Mesothelial cell of epicardium (in vitro differentiated cells): ENCODE data around the gene SYNCRIP. TPM values are rescaled to one million over a fixed set of nuclear protein-coding genes. Genes with fewer than 3 reads are reported as not detected.

ENCODE experiments used
- DNase-seq, 2 experiments: peaks; one replicate each; pipeline ENCODE4 v3.0.0; 2021; ENCODE audit warnings: low spot score in 2 of 2; ENCODE audit not compliant: unreplicated experiment in 2 of 2
- H3K27ac Mint-ChIP-seq: 2 replicates; pipeline ENCODE4 v1.8.0; 2021; ENCODE audit warnings: mixed read lengths
- H3K27me3 Mint-ChIP-seq: 2 replicates; pipeline ENCODE4 v1.8.0; 2021; ENCODE audit warnings: low read depth, mixed read lengths
- H3K36me3 Mint-ChIP-seq: 2 replicates; pipeline ENCODE4 v1.8.0; 2021; ENCODE audit warnings: mixed read lengths
- H3K4me1 Mint-ChIP-seq: 2 replicates; pipeline ENCODE4 v1.8.0; 2021; ENCODE audit warnings: mixed read lengths
- H3K4me3 Mint-ChIP-seq: 2 replicates; pipeline ENCODE4 v1.8.0; 2021; ENCODE audit warnings: mild to moderate bottlenecking, moderate library complexity, mixed read lengths
- H3K9me3 Mint-ChIP-seq: 2 replicates; pipeline ENCODE4 v1.8.0; 2021; ENCODE audit warnings: mixed read lengths
- total RNA-seq: library from RNA; stranded (reverse); gene quantifications from 3 replicates; pipeline ENCODE4 v1.2.1, GENCODE V29; 2021
- TF ChIP-seq, protein P1 (sequence below): fragments of 200-600 bp; sonication (generic); IDR thresholded peaks from one replicate; pipeline ENCODE4 v1.5.0; 2021; ENCODE audit warnings: antibody characterized with exemption; ENCODE audit not compliant: unreplicated experiment

SYNCRIP gene
- total RNA-seq, 1 donor from 2014 or later: 129 TPM

GRCh38 chr6:85602100-85602499, 40.6 kb downstream of the SYNCRIP start:
- Mint-ChIP-seq H3K9me3 (no peaks in the 10 kb centered on the region), H3K27ac (no peak overlapping the region), H3K36me3 (no peaks in the 10 kb centered on the region), H3K4me1 (peaks cover 4% of the 10 kb centered on the region), H3K27me3 (no peaks in the 10 kb centered on the region), H3K4me3 (no peak overlapping the region)
- TF ChIP-seq, protein P1, sequence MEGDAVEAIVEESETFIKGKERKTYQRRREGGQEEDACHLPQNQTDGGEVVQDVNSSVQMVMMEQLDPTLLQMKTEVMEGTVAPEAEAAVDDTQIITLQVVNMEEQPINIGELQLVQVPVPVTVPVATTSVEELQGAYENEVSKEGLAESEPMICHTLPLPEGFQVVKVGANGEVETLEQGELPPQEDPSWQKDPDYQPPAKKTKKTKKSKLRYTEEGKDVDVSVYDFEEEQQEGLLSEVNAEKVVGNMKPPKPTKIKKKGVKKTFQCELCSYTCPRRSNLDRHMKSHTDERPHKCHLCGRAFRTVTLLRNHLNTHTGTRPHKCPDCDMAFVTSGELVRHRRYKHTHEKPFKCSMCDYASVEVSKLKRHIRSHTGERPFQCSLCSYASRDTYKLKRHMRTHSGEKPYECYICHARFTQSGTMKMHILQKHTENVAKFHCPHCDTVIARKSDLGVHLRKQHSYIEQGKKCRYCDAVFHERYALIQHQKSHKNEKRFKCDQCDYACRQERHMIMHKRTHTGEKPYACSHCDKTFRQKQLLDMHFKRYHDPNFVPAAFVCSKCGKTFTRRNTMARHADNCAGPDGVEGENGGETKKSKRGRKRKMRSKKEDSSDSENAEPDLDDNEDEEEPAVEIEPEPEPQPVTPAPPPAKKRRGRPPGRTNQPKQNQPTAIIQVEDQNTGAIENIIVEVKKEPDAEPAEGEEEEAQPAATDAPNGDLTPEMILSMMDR: no peak
- no peak for DNase-seq

- no peak overlapping the region for H3K4me3 Mint-ChIP-seq
- H3K27me3 Mint-ChIP-seq: no peaks in the 10 kb centered on the region
- no peak for DNase-seq
- no peak overlapping the region for H3K27ac Mint-ChIP-seq
- H3K4me1 Mint-ChIP-seq: peaks cover 4% of the 10 kb centered on the region
- TF ChIP-seq, protein P1: no peak
- no peaks in the 10 kb centered on the region for H3K36me3 Mint-ChIP-seq
- H3K9me3 Mint-ChIP-seq: no peaks in the 10 kb centered on the region
These were observed 41.9 kb downstream of the SYNCRIP start for GRCh38 chr6:85600713-85601313.

- Mint-ChIP-seq H3K4me3 (peak overlapping the region; percentile 96), H3K4me1 (peaks cover 14% of the 10 kb centered on the region), H3K27me3 (no peaks in the 10 kb centered on the region), H3K9me3 (peaks cover 14% of the 10 kb centered on the region), H3K27ac (peak overlapping the region; percentile 97), H3K36me3 (peaks cover 16% of the 10 kb centered on the region)
- no peak for DNase-seq
- TF ChIP-seq, protein P1: no peak
These were observed 48.3 kb downstream of the SYNCRIP start for GRCh38 chr6:85594197-85594930.

DNA sequence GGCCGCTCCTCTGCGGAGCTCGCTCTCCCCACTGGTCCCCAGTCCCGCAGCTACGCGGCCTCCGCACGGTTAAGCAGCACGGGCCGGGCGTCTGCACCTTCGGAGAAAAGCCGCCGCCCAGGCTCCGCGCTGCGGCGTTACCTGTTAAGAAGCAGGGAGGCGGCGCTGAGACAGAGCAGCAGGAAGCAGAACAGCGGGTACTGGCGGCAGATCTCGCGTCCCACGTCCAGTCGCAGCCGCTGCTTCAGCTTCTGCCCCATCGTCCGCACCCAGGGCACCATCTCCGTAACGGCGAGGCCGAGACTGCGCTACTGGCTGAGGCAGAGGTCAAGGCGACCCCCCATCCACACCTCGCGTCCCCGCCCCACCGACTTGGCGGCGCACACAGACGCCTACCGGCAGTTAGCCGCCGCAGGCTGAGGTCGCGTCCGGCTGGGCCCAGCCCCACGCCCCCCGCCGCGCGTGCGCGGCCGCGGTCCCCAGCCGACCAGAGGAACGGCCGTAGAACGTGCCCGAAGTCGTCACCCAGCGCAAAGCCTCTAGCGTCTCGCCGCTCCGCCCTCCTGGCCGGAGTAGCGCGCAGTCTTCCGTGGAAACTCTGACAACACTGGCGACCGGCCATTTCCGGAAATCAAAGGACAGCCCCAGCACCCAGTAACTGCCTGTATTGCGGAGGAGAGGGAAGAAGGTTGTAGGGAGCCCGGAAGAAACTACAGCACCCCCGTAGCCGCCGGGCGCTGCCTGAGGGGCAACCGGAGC, 49.1 kb downstream of the SYNCRIP start, which contains the start of gene SNX14:
SNX14 (minus strand) TSS at position 421 of the 759 bp plus-strand sequence; CDS start at position 281, 140 bp downstream.
- Mint-ChIP-seq H3K4me3 (peak within 1 kb of the TSS; percentile 96), H3K36me3 (peaks cover 19% of the 10 kb centered on the region), H3K9me3 (peaks cover 19% of the 10 kb centered on the region), H3K4me1 (peaks cover 14% of the 10 kb centered on the region), H3K27me3 (no peaks in the 10 kb centered on the region), H3K27ac (peak within 1 kb of the TSS; percentile 97)
- peak; percentile 58 to 81 for DNase-seq
- TF ChIP-seq, protein P1: no peak

GRCh38 chr6:85592033-85592432, 50.7 kb downstream of the SYNCRIP start:
- Mint-ChIP-seq H3K27ac (peak overlapping the region; percentile 72), H3K4me1 (peaks cover 14% of the 10 kb centered on the region), H3K27me3 (no peaks in the 10 kb centered on the region), H3K9me3 (peaks cover 21% of the 10 kb centered on the region), H3K36me3 (peaks cover 20% of the 10 kb centered on the region), H3K4me3 (peak overlapping the region; percentile 96)
- DNase-seq: no peak
- TF ChIP-seq, protein P1: no peak
